Dendritic cell treated with granulocyte-macrophage colony-stimulating factor and Interleukin-4, amounts not matched to agents 40 ng/mL and 50 ng/mL, for 4 days (primary cell): ENCODE data around the gene RARRES1.

Source experiments
- H3K27ac Mint-ChIP-seq: one replicate; pipeline ENCODE4 v1.8.0; 2022; ENCODE audit warnings: mild to moderate bottlenecking, mixed read lengths
- H3K27me3 Mint-ChIP-seq: one replicate; pipeline ENCODE4 v1.8.0; 2022; ENCODE audit warnings: mild to moderate bottlenecking, mixed read lengths
- H3K36me3 Mint-ChIP-seq: one replicate; pipeline ENCODE4 v1.8.0; 2022; ENCODE audit warnings: low read depth, mixed read lengths
- H3K4me1 Mint-ChIP-seq: one replicate; pipeline ENCODE4 v1.8.0; 2022; ENCODE audit warnings: low read depth, mixed read lengths
- H3K4me3 Mint-ChIP-seq: one replicate; pipeline ENCODE4 v1.8.0; 2022; ENCODE audit warnings: mild to moderate bottlenecking, moderate library complexity, mixed read lengths
- H3K9me3 Mint-ChIP-seq: one replicate; pipeline ENCODE4 v1.8.0; 2022; ENCODE audit warnings: mixed read lengths
- intact Hi-C: fragments of 100-400 bp; cut with micrococcal nuclease; formaldehyde crosslinking; loops from one replicate; pipeline ENCODE4 v1.15.0; 2022

RARRES1 gene

DNA sequence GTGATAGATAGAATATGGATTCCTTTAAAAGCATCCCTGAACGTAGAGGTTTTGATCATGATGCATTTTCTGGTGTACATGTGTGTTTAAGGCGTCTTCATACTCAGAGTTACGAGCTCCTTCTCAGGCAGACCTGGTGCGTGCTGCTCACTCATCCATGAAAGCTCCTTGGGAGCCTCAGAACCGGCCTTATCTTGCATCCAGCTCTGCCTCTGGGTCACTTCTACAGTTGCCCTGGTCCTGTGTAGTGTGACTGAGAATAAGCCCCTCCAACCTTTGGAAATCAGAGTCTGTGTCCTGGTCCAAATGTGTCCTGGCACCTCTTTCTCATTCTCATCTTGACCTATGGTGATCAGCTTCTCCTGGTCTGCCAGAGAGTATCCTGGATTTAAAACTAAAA lies 17.3 kb upstream of the RARRES1 start:
- intact Hi-C loops, result no loop called here
- Mint-ChIP-seq H3K4me3 (no peak overlapping the region), H3K4me1 (peaks cover 26% of the 10 kb centered on the region), H3K27ac (peak overlapping the region; percentile 35), H3K9me3 (no peaks in the 10 kb centered on the region), H3K36me3 (no peaks in the 10 kb centered on the region), H3K27me3 (no peaks in the 10 kb centered on the region)

DNA sequence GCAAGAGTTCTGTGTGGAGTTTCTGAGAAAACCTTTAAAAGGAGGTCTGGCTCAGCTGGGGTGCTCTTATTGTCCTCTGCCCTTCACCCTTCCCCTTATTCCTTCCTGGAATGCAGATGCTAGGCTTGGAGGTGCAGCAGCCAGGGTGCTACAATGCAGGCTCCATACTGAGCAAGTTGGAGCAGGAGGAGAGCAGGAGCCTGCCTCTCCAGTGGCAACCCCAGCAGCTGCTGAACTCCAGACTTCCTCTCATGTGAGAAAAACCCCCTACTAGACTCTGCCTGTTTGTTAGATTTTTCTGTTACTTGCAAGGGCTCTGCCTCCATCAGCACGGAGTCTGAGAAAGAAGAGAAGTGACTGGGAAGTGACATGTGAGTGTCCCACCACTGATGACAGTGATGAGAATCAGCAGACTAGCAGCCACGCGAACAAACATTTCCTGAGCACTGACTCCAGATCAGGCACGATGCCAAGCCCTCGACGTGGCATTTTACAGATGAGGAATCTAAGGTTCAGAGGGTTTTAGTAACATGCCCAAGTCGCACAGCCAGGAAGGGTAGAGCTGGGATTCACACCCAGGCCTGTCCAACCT lies 16.1 kb upstream of the RARRES1 start:
- Mint-ChIP-seq H3K36me3 (peaks cover 9% of the 10 kb centered on the region), H3K4me3 (no peak overlapping the region), H3K27ac (peak overlapping the region; percentile 90), H3K9me3 (no peaks in the 10 kb centered on the region), H3K4me1 (peaks cover 26% of the 10 kb centered on the region), H3K27me3 (no peaks in the 10 kb centered on the region)
- intact Hi-C loops, result no loop called here

GRCh38 chr3:158747417-158747816 lies 15.2 kb upstream of the RARRES1 start:
- H3K4me3 Mint-ChIP-seq, result no peak overlapping the region
- H3K27ac Mint-ChIP-seq, result peak overlapping the region; percentile 90
- peaks cover 9% of the 10 kb centered on the region for H3K36me3 Mint-ChIP-seq
- no peaks in the 10 kb centered on the region for H3K9me3 Mint-ChIP-seq
- intact Hi-C loops, result no loop called here
- peaks cover 26% of the 10 kb centered on the region for H3K4me1 Mint-ChIP-seq
- H3K27me3 Mint-ChIP-seq, result no peaks in the 10 kb centered on the region

- H3K36me3 Mint-ChIP-seq, result peaks cover 9% of the 10 kb centered on the region
- no peaks in the 10 kb centered on the region for H3K27me3 Mint-ChIP-seq
- peaks cover 26% of the 10 kb centered on the region for H3K4me1 Mint-ChIP-seq
- H3K27ac Mint-ChIP-seq, result no peak overlapping the region
- intact Hi-C loops, result no loop called here
- H3K9me3 Mint-ChIP-seq, result no peaks in the 10 kb centered on the region
- no peak overlapping the region for H3K4me3 Mint-ChIP-seq
These were observed 13.3 kb upstream of the RARRES1 start for GRCh38 chr3:158745551-158745950.

- peaks cover 9% of the 10 kb centered on the region for H3K36me3 Mint-ChIP-seq
- intact Hi-C loops, result no loop called here
- no peak overlapping the region for H3K27ac Mint-ChIP-seq
- H3K4me3 Mint-ChIP-seq, result no peak overlapping the region
- H3K4me1 Mint-ChIP-seq, result peaks cover 26% of the 10 kb centered on the region
- H3K9me3 Mint-ChIP-seq, result no peaks in the 10 kb centered on the region
- H3K27me3 Mint-ChIP-seq, result peaks cover 2% of the 10 kb centered on the region
These were observed 12.5 kb upstream of the RARRES1 start for GRCh38 chr3:158744567-158745288.

GRCh38 chr3:158743664-158744566 lies 11.7 kb upstream of the RARRES1 start:
- no peak overlapping the region for H3K4me3 Mint-ChIP-seq
- no peak overlapping the region for H3K27ac Mint-ChIP-seq
- no peaks in the 10 kb centered on the region for H3K9me3 Mint-ChIP-seq
- intact Hi-C loops, result no loop called here
- H3K4me1 Mint-ChIP-seq, result peaks cover 23% of the 10 kb centered on the region
- peaks cover 9% of the 10 kb centered on the region for H3K36me3 Mint-ChIP-seq
- H3K27me3 Mint-ChIP-seq, result peaks cover 4% of the 10 kb centered on the region

DNA sequence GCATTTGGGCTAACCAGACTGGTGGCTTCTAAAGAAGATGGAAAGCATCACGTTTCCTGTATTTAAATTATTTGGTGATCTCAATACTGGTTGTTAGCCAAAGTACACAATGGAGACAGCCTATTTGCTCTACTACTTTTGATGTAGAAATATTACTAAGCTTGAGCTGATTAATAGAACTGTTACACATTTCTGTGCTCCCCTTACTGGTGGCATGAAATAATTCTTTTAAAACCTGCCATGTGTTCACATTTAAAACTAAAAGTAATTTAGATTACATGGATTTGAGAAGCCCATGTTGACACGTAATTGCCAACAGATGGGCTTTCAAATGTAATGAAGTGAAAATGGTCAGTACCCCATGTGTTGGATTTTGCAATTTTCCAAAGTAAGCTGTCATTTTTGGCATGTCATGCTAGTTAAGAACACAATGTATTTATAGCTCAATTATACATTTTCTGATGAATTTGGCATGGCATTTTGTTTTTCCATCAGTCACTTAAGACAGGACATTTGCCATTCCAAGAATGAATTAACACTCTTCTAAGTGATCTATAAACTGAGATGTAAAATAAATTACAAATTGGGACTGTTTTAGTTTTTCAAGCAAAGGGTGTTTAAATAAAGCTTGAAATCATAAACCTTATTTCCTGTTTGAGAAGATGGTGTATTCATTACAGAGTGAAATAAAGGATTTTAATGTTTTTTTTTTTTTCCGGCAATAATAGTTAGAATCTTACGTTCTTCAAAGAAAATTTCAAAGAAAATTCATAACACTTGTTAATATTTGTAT lies 10.8 kb upstream of the RARRES1 start:
- Mint-ChIP-seq H3K4me1 (peaks cover 15% of the 10 kb centered on the region), H3K9me3 (no peaks in the 10 kb centered on the region), H3K4me3 (no peak overlapping the region), H3K36me3 (peaks cover 9% of the 10 kb centered on the region), H3K27ac (no peak overlapping the region), H3K27me3 (peaks cover 4% of the 10 kb centered on the region)
- intact Hi-C loops, result no loop called here

DNA sequence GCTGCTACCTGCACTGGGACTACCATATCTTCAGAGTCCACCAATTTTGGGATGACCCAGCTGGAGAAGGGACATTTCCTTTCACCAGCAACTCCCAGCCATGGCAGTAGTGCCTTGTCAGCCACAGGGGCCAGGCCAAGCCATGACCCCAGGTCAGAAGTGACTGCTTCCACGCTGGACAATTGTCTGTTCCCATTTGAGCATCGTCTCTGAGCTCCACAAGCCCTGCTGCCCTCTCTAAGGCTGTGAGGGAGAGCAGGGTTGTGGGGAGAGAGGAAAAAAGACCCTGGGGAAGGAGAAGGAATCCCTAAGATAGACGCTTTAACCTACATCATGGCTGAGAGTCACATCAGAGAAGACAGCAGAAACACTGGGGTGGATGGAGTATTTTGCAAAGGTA lies 7.4 kb upstream of the RARRES1 start:
- Mint-ChIP-seq H3K4me1 (no peaks in the 10 kb centered on the region), H3K36me3 (peaks cover 9% of the 10 kb centered on the region)

DNA sequence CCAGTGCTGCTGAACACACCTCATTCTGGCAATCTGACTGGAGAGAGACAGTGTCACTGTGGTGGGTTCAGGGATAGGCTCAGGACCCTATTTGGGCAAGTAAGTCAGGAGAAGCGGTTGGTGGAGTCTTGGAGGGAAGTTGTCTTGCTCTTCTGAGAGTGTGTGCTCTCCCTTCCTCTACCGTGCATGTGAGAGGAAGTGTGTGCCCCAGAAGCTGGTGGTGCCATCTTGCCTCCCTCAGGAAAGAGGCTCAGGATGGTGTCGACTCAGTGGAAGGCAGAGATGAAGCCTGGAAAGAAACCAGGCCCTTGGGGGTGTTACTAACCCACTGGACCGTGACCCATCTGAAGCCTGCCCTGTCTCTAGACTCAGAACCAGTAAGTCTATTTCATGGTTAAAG lies 6.8 kb upstream of the RARRES1 start:
- no peak overlapping the region for H3K27ac Mint-ChIP-seq
- no peak overlapping the region for H3K4me3 Mint-ChIP-seq
- peaks cover 4% of the 10 kb centered on the region for H3K27me3 Mint-ChIP-seq
- peaks cover 8% of the 10 kb centered on the region for H3K36me3 Mint-ChIP-seq
- H3K9me3 Mint-ChIP-seq, result peaks cover 8% of the 10 kb centered on the region
- intact Hi-C loops, result no loop called here
- no peaks in the 10 kb centered on the region for H3K4me1 Mint-ChIP-seq

More for the DNA sequence above, 7.4 kb upstream of the RARRES1 start:
- Mint-ChIP-seq H3K9me3 (peaks cover 8% of the 10 kb centered on the region), H3K27ac (no peak overlapping the region), H3K27me3 (peaks cover 4% of the 10 kb centered on the region), H3K4me3 (no peak overlapping the region)
- intact Hi-C loops, result no loop called here

DNA sequence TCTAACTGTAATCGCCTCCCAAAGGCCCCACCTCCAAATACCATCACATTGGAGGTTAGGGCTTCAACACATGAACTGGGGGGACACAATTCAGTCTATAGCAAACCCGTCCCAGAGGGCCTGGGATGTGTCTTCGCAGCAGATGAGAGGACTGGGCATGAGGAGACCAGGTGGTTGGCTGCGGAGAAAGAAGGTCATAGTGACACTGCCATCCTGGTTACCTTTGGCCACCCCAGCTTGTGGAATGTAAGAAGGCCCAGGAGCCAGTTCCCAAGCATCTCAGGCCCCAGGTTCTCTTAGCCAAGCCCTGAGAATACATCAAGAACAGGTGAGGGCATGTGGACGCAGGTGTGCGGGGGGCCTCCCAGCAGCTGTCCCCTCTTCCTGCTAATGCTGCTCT lies 6.4 kb upstream of the RARRES1 start:
- Mint-ChIP-seq H3K4me3 (no peak overlapping the region), H3K27me3 (peaks cover 8% of the 10 kb centered on the region), H3K4me1 (peaks cover 4% of the 10 kb centered on the region), H3K9me3 (peaks cover 8% of the 10 kb centered on the region), H3K36me3 (peaks cover 4% of the 10 kb centered on the region), H3K27ac (no peak overlapping the region)
- intact Hi-C loops, result no loop called here

DNA sequence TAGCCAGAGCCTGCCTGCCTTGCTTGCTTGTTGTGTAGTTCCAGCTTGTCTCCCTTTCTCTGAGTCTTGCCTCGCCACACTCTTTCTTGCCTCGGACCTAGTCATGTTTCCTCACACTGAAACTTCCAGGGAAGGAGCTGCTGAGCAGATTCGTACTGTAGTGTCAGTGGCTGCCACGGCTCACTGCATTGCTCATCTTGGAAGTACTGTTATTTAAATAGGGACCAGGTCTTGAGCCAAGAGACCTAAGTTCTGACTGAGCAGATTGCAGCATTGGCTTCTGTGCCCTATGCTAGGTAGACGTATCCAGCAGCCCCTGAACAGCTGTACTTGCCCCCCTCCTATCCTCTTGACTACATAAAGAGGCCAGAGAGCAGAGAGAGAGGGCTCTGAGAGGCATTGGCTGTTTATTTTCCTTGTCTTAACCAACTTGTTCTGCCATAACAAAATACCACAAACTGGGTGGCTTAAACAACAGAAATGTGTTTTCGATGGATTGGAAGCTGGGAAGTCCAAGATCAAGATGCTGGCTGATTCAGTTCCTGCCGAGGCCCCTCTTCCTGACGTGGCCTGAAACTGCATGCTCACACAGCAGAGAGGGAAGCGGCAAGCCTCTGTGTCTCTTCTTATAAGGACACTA lies 5.8 kb upstream of the RARRES1 start:
- H3K9me3 Mint-ChIP-seq, result peaks cover 8% of the 10 kb centered on the region
- no peak overlapping the region for H3K27ac Mint-ChIP-seq
- peaks cover 9% of the 10 kb centered on the region for H3K27me3 Mint-ChIP-seq
- intact Hi-C loops, result no loop called here
- H3K4me1 Mint-ChIP-seq, result peaks cover 10% of the 10 kb centered on the region
- H3K4me3 Mint-ChIP-seq, result no peak overlapping the region
- no peaks in the 10 kb centered on the region for H3K36me3 Mint-ChIP-seq

DNA sequence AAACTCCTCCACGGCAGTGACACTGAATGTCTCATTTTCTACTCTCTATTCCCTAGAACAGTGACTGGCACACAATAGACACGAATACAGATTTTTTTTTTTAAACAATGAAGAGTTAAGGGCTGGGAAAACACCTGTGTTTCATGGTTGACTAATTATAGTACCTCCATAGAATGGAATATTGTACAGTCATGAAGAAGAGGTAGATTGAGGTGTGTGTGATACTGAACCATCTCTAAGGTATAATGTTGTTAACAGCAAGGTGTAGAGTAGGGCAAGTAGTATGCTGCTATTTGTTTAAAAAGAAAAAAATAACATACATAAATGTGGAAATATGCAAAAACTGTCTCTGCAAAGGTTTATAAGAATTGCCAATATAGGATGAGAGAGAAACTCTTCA lies 5.2 kb upstream of the RARRES1 start:
- H3K4me3 Mint-ChIP-seq, result no peak overlapping the region
- H3K36me3 Mint-ChIP-seq, result no peaks in the 10 kb centered on the region
- H3K27ac Mint-ChIP-seq, result no peak overlapping the region
- H3K9me3 Mint-ChIP-seq, result peaks cover 8% of the 10 kb centered on the region
- peaks cover 16% of the 10 kb centered on the region for H3K4me1 Mint-ChIP-seq
- peaks cover 15% of the 10 kb centered on the region for H3K27me3 Mint-ChIP-seq
- intact Hi-C loops, result no loop called here

DNA sequence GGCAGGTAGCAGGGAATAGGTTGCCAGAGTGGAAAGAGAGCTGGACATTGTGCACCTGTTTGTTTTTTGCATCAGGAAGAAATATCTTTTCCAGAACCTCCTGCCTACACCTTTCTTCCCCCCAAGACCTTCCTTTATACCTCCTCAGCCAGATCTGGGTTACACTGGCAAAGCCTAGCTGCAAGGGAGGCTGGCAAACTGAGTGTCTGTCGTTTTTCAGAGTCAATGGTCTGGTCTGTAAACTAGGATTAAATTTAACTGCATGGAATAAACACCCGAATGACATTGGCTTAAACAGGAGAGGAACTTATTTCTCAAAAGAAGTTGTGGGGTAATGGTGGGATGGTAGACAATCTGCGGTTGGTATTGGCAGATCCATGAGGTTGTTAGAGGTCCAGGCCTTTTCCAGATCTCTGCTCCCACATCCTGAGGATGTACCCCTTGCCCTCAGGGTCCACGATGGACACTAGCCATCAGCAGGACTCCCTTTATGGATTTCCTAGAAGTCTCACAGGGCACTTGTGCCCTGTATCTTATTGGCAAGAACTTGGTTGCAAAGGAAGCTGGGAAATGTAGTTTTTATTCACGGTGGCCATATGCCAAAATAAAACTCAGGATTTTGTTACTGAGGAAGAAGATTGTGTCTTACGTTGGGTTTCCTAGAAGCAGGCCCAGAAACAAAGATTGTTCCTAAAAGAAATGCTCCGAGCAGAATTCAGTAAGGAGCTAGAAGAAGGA lies 3.2 kb upstream of the RARRES1 start:
- peaks cover 8% of the 10 kb centered on the region for H3K9me3 Mint-ChIP-seq
- H3K27me3 Mint-ChIP-seq, result peaks cover 24% of the 10 kb centered on the region
- no peaks in the 10 kb centered on the region for H3K36me3 Mint-ChIP-seq
- H3K4me1 Mint-ChIP-seq, result peaks cover 22% of the 10 kb centered on the region
- intact Hi-C loops, result no loop called here
- no peak overlapping the region for H3K27ac Mint-ChIP-seq
- H3K4me3 Mint-ChIP-seq, result no peak overlapping the region
